WERI-Rb-1 (cell line): ENCODE results near the gene TRIM72.

Experiments
- DNase-seq: peaks from one replicate; pipeline ENCODE4 v3.0.0-alpha.2; 2020
- H3K27ac ChIP-seq: fragments of 250-450 bp; sonication (Bioruptor Pico); 2 replicates; pipeline ENCODE4 v1.5.1; 2020; ENCODE audit warnings: mild to moderate bottlenecking, moderate library complexity
- H3K27me3 ChIP-seq: fragments of 250-450 bp; sonication (Bioruptor Pico); 2 replicates; pipeline ENCODE4 v1.5.1; 2021; ENCODE audit warnings: mild to moderate bottlenecking, low read depth, moderate library complexity; ENCODE audit not compliant: insufficient read depth, severe bottlenecking
- H3K36me3 ChIP-seq: fragments of 250-450 bp; sonication (Bioruptor Pico); 2 replicates; pipeline ENCODE4 v1.5.1; 2020; ENCODE audit warnings: mild to moderate bottlenecking, moderate library complexity
- H3K4me3 ChIP-seq: 2 replicates; pipeline ENCODE4 v1.5.1; 2011; ENCODE audit warnings: low read depth, mild to moderate bottlenecking, control low read depth, low read length
- H3K9me3 ChIP-seq: fragments of 250-450 bp; sonication (Bioruptor Pico); 2 replicates; pipeline ENCODE4 v1.5.1; 2021; ENCODE audit warnings: mild to moderate bottlenecking, moderate library complexity; ENCODE audit not compliant: severe bottlenecking
- TF ChIP-seq, protein P1 (sequence below): IDR thresholded peaks from 2 replicates; pipeline ENCODE4 v1.5.1; 2011; ENCODE audit warnings: low read depth, mild to moderate bottlenecking, control low read depth, inconsistent platforms, low read length

Gene TRIM72

DNA sequence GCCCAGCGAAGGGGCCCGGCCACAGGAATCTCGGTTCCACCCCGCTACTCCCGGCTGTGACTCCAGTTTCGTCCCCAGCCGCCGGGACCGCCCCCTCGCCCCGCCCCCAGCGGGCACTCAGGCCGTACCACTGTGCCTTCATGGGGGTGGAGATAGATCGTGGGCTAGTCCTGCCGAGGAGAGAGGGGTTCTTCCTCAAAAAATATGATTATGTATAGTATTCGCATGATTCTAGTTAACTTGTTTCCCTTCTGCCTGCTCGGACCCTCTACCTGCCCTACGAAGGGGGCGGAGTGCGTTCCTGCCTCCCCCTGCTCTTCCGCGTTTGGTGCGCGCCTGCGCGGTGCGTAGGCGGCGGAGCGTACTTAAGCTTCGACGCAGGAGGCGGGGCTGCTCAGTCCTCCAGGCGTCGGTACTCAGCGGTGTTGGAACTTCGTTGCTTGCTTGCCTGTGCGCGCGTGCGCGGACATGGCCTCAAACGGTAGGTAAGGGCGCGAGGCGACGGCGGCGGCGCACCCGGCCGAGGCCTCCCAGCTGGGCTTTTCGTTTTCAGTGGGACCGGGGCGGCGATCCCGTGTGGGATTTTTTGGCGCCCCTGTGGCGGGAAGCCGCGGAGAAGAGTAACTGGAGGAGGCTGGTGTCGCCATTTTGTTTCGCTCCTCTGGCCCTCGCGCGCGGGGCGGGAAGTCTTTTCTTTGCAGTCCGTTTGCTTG is 34.0 kb upstream of the TRIM72 start, which contains the start of gene FUS:
TSS of gene FUS (plus strand) at position 393 of the 713 bp plus-strand sequence. CDS start at position 469, 76 bp downstream.
- peak within 1 kb of the TSS; percentile 74 for H3K4me3 ChIP-seq
- peaks cover 48% of the 10 kb centered on the region for H3K36me3 ChIP-seq
- no peaks in the 10 kb centered on the region for H3K27me3 ChIP-seq
- peak; percentile 87 for DNase-seq
- H3K9me3 ChIP-seq = no peaks in the 10 kb centered on the region
- TF ChIP-seq, protein P1, sequence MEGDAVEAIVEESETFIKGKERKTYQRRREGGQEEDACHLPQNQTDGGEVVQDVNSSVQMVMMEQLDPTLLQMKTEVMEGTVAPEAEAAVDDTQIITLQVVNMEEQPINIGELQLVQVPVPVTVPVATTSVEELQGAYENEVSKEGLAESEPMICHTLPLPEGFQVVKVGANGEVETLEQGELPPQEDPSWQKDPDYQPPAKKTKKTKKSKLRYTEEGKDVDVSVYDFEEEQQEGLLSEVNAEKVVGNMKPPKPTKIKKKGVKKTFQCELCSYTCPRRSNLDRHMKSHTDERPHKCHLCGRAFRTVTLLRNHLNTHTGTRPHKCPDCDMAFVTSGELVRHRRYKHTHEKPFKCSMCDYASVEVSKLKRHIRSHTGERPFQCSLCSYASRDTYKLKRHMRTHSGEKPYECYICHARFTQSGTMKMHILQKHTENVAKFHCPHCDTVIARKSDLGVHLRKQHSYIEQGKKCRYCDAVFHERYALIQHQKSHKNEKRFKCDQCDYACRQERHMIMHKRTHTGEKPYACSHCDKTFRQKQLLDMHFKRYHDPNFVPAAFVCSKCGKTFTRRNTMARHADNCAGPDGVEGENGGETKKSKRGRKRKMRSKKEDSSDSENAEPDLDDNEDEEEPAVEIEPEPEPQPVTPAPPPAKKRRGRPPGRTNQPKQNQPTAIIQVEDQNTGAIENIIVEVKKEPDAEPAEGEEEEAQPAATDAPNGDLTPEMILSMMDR = no peak
- peak within 1 kb of the TSS; percentile 99 for H3K27ac ChIP-seq

DNA sequence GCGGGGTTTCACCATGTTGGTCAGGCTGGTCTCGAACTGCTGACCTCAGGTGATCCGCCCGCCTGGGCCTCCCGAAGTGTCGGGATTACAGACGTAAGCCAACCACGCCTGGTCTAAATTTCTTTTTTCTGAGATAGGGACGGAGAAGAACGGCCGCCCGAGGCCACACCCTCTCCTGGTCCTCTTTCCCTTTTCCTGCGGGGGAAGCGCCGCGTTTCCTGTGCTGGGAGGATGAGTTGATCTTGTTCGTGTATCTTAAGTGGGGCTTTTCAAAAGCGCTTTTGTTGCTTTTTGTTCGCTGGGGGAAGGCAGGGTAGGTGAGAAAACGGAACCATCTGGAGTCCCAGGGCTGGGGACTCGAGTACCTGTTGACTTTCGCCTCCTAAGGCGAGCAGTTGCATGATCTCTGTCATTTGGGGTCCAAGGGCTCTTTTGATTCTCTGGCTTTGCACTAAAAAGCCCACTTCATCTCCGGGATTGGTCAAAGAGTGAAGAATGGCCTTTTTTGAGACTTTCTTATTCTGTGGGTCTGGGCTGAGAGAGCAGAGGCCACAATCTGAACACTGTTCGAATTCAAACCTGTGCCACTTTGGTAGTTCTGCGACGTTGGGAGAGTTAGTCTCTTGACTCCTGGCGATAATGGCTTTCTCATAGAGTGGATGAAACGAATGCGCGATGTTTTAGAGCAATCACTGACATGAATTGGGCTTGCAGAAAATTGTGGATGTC is 32.7 kb upstream of the TRIM72 start:
- Histone ChIP-seq H3K4me3 (peak overlapping the region; percentile 74), H3K36me3 (peaks cover 62% of the 10 kb centered on the region), H3K27ac (peak overlapping the region; percentile 99), H3K9me3 (no peaks in the 10 kb centered on the region), H3K27me3 (no peaks in the 10 kb centered on the region)
- DNase-seq = peak; percentile 66
- TF ChIP-seq, protein P1 = no peak

- TF ChIP-seq, protein P1 = no peak
- no peak for DNase-seq
- no peak overlapping the region for H3K27ac ChIP-seq
- H3K27me3 ChIP-seq = no peaks in the 10 kb centered on the region
- H3K36me3 ChIP-seq = peaks cover 73% of the 10 kb centered on the region
- peak overlapping the region; percentile 74 for H3K4me3 ChIP-seq
- H3K9me3 ChIP-seq = no peaks in the 10 kb centered on the region
Measured at GRCh38 chr16:31182391-31182790, 31.5 kb upstream of the TRIM72 start.

DNA sequence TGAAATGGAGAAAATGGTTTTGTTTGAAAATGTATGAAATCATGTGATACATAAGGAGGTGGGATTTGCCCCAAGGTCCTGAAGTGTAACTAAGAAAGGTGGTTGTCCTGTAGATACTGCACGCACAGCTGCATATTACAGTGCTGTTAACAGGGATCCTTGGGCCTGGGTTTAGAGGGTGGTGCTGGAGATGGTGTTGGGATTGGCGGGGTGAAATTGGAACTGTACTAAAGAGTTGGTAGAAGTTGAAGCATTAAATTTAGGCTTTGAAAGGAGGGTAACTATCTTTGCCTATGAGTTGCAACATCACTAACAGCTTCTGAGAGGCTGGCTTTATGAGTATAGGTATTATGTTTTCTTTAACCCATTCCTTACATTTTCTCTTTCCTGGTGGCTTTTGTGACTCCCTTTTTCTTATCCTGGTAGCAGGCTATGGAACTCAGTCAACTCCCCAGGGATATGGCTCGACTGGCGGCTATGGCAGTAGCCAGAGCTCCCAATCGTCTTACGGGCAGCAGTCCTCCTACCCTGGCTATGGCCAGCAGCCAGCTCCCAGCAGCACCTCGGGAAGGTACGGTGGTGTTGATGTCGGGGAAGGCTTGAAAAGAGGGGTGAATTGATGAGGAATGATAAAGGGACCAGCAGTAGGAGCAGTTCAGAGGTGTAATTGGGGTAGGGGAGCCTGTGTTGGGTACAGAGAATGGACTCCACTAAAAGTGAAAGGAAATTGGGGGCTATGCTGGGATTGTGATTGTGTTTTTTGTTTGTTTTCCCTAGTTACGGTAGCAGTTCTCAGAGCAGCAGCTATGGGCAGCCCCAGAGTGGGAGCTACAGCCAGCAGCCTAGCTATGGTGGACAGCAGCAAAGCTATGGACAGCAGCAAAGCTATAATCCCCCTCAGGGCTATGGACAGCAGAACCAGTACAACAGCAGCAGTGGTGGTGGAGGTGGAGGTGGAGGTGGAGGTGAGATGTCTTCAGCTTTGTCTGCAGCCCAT is 30.2 kb upstream of the TRIM72 start:
- no peak overlapping the region for H3K27ac ChIP-seq
- no peaks in the 10 kb centered on the region for H3K9me3 ChIP-seq
- no peaks in the 10 kb centered on the region for H3K27me3 ChIP-seq
- H3K36me3 ChIP-seq = peaks cover 86% of the 10 kb centered on the region
- H3K4me3 ChIP-seq = no peak overlapping the region
- DNase-seq = no peak
- TF ChIP-seq, protein P1 = no peak

DNA sequence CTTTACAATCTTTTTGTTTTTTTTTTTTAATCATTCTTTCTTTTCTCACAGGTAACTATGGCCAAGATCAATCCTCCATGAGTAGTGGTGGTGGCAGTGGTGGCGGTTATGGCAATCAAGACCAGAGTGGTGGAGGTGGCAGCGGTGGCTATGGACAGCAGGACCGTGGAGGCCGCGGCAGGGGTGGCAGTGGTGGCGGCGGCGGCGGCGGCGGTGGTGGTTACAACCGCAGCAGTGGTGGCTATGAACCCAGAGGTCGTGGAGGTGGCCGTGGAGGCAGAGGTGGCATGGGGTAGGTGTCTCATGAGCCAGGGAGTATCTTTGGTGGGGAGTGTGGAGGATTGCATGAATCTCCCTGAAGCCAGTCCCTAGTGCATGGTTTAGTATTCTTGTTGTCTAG is 29.0 kb upstream of the TRIM72 start:
- DNase-seq = no peak
- peaks cover 98% of the 10 kb centered on the region for H3K36me3 ChIP-seq
- TF ChIP-seq, protein P1 = no peak
- H3K27ac ChIP-seq = no peak overlapping the region
- H3K27me3 ChIP-seq = no peaks in the 10 kb centered on the region
- H3K4me3 ChIP-seq = no peak overlapping the region
- H3K9me3 ChIP-seq = no peaks in the 10 kb centered on the region
